Cerebellar cortex (tissue), 1 donor: ENCODE data around the gene RNASE1.
A peak's percentile ranks its signal among the peaks of the same experiment; 100 is the strongest.
"Not testable (repeated sequence)": the region's sequence is repeated elsewhere in the genome, so short reads cannot be mapped to it uniquely, and the experiment has no call there.

Experiments
- DNase-seq: peaks from one replicate; pipeline ENCODE4 v3.0.0-alpha.2; 2015; ENCODE audit warnings: low spot score

The RNASE1 gene

GRCh38 chr14:20802341-20803084 is at the start of gene RNASE1:
RNASE1 (minus strand) TSS chr14:20802844; CDS start chr14:20802068, 776 bp downstream.
- no peak for DNase-seq

- DNase-seq = no peak
Measured at GRCh38 chr14:20848955-20849570, 46.4 kb upstream of the RNASE1 start.

- no peak for DNase-seq
Measured at GRCh38 chr14:20848316-20848954, 45.8 kb upstream of the RNASE1 start.

- no peak for DNase-seq
Measured at GRCh38 chr14:20846560-20846959, 43.9 kb upstream of the RNASE1 start.

- DNase-seq = no peak
Measured at GRCh38 chr14:20841096-20841495, 38.5 kb upstream of the RNASE1 start.

GRCh38 chr14:20837831-20838230 is 35.2 kb upstream of the RNASE1 start:
- DNase-seq = no peak

GRCh38 chr14:20836668-20837338 is 34.2 kb upstream of the RNASE1 start:
- DNase-seq = peak; percentile 46

GRCh38 chr14:20834899-20835298 is 32.3 kb upstream of the RNASE1 start:
- no peak for DNase-seq

- no peak for DNase-seq
Measured at GRCh38 chr14:20830831-20831230, 28.2 kb upstream of the RNASE1 start.

GRCh38 chr14:20828024-20828694 is 25.5 kb upstream of the RNASE1 start:
- DNase-seq = not testable (repeated sequence)

GRCh38 chr14:20827326-20827725 is 24.7 kb upstream of the RNASE1 start:
- DNase-seq = no peak

- DNase-seq = not testable (repeated sequence)
Measured at GRCh38 chr14:20826666-20827065, 24.0 kb upstream of the RNASE1 start.

- no peak for DNase-seq
Measured at GRCh38 chr14:20823859-20824258, 21.2 kb upstream of the RNASE1 start.

GRCh38 chr14:20821521-20822108 is 19.0 kb upstream of the RNASE1 start:
- DNase-seq = not testable (repeated sequence)

GRCh38 chr14:20820063-20820904 is 17.6 kb upstream of the RNASE1 start:
- no peak for DNase-seq

GRCh38 chr14:20818861-20819260 is 16.2 kb upstream of the RNASE1 start:
- DNase-seq = no peak

GRCh38 chr14:20815946-20816345 is 13.3 kb upstream of the RNASE1 start:
- not testable (repeated sequence) for DNase-seq

- DNase-seq = no peak
Measured at GRCh38 chr14:20811986-20812975, 9.6 kb upstream of the RNASE1 start.

- DNase-seq = no peak
Measured at GRCh38 chr14:20809917-20810316, 7.3 kb upstream of the RNASE1 start.

GRCh38 chr14:20808162-20808483 is 5.5 kb upstream of the RNASE1 start:
- no peak for DNase-seq
